ENCODE results near the gene CAB39L. TPM values are rescaled to one million over a fixed set of nuclear protein-coding genes. Genes with fewer than 3 reads are reported as not detected.
A peak's percentile ranks its signal among the peaks of the same experiment; 100 is the strongest.

Gene CAB39L
- 3.7 and 5.1 TPM in 2 replicates for total RNA-seq (2014; rRNA removed; shearing (Covaris generic))

- peak; percentile 98 for DNase-seq (ENCODE audit: low spot score)
Observed at GRCh38 chr13:49443704-49444523, at the start of gene CAB39L, which contains the start of gene SETDB2. CAB39L (minus strand) TSS chr13:49444064; CDS start chr13:49382910, 61,154 bp downstream. SETDB2 (plus strand) TSS chr13:49444274; CDS start chr13:49451894, 7,620 bp downstream.

GRCh38 chr13:49488563-49488962 lies 44.7 kb upstream of the CAB39L start:
- no peak for DNase-seq (ENCODE audit: low spot score)

- DNase-seq (ENCODE audit: low spot score): no peak
Observed at GRCh38 chr13:49481788-49482187, 37.9 kb upstream of the CAB39L start.

- DNase-seq (ENCODE audit: low spot score): no peak
Observed at GRCh38 chr13:49476529-49476928, 32.7 kb upstream of the CAB39L start.

DNA sequence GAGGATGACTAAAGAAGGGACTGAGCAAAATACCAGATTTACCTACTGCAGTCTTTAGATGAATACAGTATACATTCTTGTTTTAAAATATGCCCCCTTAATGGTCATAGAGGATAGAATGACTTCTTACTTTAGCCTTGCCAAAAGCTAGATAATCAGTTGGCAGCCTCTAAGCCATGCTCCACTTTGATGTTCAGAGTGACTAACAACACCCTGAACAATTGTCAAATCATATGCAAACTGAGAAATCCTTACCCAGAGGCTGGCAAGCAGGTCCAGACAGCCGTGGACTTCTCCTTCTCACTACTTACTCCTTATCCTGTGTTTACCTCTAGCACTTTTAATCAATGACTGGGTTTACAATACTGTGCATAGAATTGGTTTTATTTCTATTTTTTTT lies 28.3 kb upstream of the CAB39L start:
- DNase-seq (ENCODE audit: low spot score): no peak

- DNase-seq (ENCODE audit: low spot score): no peak
Observed at GRCh38 chr13:49466292-49466838, 22.5 kb upstream of the CAB39L start.

- DNase-seq (ENCODE audit: low spot score): peak; percentile 66
Observed at GRCh38 chr13:49464621-49465325, 20.9 kb upstream of the CAB39L start.

DNA sequence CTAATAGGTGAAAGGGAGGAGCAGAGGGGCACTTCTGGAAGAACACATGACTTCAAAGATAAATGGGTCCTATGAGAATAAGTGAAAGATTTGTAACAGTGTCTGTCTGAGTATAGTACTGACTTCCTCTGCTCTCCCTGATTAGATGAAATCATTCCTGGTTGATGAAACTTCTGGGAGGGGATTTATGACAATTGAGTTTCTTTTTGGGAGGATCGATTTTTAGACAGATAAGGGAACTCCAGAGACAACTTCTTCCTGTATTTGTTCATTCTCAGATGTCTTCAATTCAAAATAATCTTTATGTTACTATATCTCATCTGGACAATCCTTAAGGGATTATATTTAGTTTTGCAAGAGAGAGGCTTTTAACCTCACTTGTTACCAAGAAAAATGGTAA lies 20.2 kb upstream of the CAB39L start:
- DNase-seq (ENCODE audit: low spot score): no peak

GRCh38 chr13:49459580-49459979 lies 15.7 kb upstream of the CAB39L start:
- no peak for DNase-seq (ENCODE audit: low spot score)

GRCh38 chr13:49457221-49457620 lies 13.4 kb upstream of the CAB39L start:
- DNase-seq (ENCODE audit: low spot score): no peak

- DNase-seq (ENCODE audit: low spot score): no peak
Observed at GRCh38 chr13:49456156-49456555, 12.3 kb upstream of the CAB39L start.

DNA sequence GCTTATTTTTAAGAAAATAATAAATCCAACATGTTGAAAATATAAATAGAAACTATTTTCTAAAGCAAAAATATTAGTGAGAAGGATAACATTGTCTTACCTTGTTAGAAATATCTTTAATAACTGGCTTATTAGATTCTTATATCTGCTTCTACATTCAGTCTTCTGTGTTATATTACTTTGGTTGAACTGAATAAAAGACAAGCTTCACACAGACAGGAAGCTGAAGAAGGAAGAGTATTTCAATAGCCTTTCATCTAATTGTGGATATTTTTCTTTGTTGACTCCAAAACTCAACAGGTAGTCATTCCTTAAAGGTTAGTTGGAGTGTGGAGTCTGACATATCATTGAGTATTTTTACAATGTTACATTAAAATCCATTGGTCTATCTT lies 11.1 kb upstream of the CAB39L start:
- no peak for DNase-seq (ENCODE audit: low spot score)

DNA sequence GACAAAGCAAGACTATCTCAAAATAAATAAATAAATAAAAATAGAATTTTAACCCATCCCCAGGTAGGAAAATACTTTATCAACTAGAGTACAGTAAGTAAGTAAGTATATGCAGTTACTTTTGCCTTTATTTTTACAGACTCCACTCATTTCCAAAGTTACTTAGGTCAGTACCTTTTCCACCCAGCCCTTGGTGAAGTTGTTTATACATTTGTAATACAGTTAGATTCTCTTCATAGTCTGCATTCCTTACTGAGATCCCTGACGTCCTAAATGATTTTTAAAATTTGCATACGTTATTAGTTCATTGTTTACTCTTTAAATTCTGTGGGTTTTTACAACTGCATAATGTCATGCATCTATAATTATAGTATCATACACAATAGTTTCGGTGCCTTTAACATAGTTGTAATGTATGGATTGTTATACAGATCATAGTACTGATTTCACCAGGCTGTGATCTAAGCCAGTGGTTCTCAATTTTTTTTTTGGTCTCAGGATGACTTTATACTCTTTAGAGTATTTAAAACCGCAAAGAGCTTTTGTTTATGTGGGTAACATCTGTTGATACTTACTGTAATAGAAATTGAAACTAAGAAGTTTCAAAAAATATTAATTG lies 10.6 kb upstream of the CAB39L start:
- DNase-seq (ENCODE audit: low spot score): peak; percentile 68

DNA sequence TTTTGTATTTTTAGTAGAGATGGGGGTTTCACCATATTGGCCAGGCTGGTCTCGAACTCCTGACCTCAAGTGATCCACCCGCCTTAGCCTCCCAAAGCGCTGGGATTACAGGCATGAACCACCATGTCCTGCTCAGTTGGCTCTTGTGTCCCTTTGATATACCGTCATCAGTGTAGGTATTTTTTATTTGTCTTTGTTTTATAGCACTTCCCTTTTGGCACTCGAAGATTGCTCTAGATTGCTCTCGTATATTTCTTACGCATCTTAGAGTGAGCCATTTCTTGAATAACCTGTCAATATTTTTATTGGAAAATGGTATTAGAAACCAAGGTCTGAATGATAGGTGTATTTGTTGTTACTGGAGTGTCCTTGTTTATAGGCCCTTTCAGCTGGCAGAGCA lies 9.6 kb upstream of the CAB39L start:
- DNase-seq (ENCODE audit: low spot score): no peak

- no peak for DNase-seq (ENCODE audit: low spot score)
Observed at GRCh38 chr13:49452725-49453457, 9.0 kb upstream of the CAB39L start.

- no peak for DNase-seq (ENCODE audit: low spot score)
Observed at GRCh38 chr13:49450105-49450819, 6.4 kb upstream of the CAB39L start.

DNA sequence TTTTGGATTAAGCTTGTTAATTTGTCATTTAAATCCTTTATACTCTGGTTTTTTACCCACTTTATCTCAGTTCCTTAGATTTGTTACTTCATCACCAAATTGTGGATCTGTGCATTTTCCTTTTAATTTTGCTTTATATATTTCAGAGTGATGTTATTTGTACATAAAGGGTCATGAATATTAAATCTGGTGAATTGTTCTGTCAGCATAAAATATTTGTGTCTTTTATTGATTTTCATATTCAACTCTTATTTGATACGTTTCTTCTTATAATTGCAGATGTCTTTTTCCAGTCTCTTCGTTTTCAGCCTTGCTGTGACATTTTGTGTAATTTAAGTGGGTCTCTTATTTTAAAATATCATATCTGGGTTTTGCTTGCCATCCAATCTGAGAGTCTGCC lies 4.9 kb upstream of the CAB39L start:
- DNase-seq (ENCODE audit: low spot score): no peak

DNA sequence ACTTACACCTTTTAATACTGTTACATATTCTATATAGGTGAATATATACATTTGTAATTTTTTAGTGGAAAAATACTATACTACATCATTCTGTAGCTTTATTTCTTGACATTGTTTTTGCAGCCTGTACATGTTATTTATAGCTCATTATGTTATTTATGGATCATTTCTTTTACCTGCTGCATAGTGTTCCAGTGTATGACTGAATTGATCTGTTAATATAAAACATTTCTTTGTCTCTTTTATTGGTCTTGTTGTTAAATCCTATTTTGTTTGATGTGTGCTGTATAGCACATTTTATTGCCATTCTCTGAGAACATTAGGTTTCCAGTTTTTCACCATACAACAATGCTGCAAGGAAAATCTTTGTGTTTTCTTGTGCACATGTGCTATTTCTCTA lies 2.6 kb upstream of the CAB39L start:
- DNase-seq (ENCODE audit: low spot score): no peak

DNA sequence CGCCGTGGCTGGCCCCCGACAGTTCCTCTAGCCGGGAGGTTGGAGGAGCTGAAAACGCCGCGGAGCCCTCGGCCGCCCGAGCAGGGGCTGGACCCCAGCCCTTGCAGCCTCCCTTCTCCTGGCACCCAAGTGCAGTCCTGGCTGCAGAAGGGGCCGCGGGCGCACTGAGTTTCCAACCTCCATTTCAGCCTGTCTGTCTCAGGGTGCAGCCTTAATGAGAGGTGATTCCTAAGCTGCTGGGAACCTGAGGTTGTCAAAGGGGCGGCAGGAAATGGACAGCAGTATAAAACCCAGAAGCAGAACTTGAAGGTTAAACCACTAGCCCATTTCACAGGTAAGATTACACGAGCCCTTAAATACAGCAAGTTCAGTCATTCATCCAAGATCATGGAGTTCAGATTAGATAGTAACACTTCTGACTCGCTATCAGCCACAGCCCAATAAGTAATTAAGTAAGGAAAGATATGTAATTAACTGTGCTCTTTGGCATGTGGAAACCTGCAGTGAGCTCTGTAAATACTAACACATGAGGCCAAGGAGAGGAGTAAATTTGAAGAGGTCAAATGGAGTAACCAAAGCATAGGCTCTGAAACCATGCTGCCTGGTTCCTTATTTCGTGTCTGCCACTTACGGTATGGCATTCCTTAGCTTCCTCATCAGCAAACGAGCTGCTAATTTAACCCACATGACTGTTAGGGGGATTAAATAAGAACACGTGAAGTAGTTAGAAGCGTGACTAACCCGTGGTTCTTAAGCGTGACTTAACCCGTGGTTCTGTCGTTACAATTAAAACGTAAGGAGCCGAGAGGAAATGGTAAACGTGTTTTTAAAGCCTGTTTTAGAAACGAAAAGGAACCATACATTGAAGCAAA lies 896 bp upstream of the CAB39L start:
- DNase-seq (ENCODE audit: low spot score): peak; percentile 44

DNA sequence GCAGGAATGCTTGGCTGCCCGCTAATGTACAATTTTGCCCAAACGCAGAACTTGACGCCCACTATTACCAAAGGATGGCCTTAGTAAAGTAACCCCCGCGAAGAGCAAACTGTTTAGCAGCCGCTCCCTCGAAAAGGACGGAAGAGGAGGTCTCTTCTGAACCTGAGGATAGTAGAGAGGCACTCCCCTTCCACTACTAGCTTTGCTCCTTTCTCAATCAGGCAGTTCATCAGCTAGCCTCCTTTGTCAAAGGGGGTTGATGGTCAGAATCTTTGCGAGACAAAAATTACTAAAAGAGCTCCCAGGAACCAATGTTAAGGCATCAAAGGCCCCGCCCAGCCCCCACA lies 534 bp downstream of the CAB39L start:
- peak; percentile 11 for DNase-seq (ENCODE audit: low spot score)
